Transverse colon (tissue), 4 donors: ENCODE results near the gene CDH13. TPM values are rescaled to one million over a fixed set of nuclear protein-coding genes. Genes with fewer than 3 reads are reported as not detected.

Experiments used
- DNase-seq: peaks from one replicate; pipeline ENCODE4 v3.0.0-alpha.2; 2019
- H3K27ac ChIP-seq, 4 donors: fragments of 200-600 bp; sonication (generic); 2 replicates each; pipeline ENCODE4 v1.5.1; 2016 to 2018; ENCODE audit warnings: inconsistent platforms in 4 of 4
- H3K27me3 ChIP-seq: fragments of 200-600 bp; sonication (generic); 2 replicates; pipeline ENCODE4 v1.5.1; 2017; ENCODE audit warnings: inconsistent platforms
- H3K36me3 ChIP-seq, 4 donors: fragments of 200-600 bp; sonication (generic); 2 replicates each; pipeline ENCODE4 v1.5.1; 2017 to 2019; ENCODE audit warnings: inconsistent platforms in 4 of 4
- H3K4me1 ChIP-seq, 4 donors: fragments of 200-600 bp; sonication (generic); 2 replicates each; pipeline ENCODE4 v1.5.1; 2017 to 2020; ENCODE audit warnings: inconsistent platforms in 4 of 4
- H3K4me3 ChIP-seq, 4 donors: fragments of 200-600 bp; sonication (generic); 1 replicate in 1 of 4; 2 replicates in 3 of 4; pipeline versions ENCODE4 v1.5.1 to v1.6.1; 2017 to 2019; ENCODE audit warnings: inconsistent platforms in 4 of 4
- H3K9me3 ChIP-seq, 2 donors: fragments of 200-600 bp; sonication (generic); 2 replicates each; pipeline ENCODE4 v1.5.1; 2017 to 2019; ENCODE audit warnings: inconsistent platforms in 2 of 2
- EP300 ChIP-seq: sonication (generic); formaldehyde crosslinking; IDR thresholded peaks from one replicate; pipeline ENCODE4 v1.6.1; 2017; ENCODE audit warnings: antibody characterized with exemption, low read depth
- POLR2A ChIP-seq: fragments of 450-650 bp; IDR thresholded peaks from one replicate; pipeline ENCODE4 v1.6.1; 2016; ENCODE audit warnings: antibody characterized with exemption, mild to moderate bottlenecking, moderate library complexity
- POLR2AphosphoS5 ChIP-seq, 3 donors: sonication (generic); formaldehyde crosslinking; IDR thresholded peaks; one replicate each; pipeline ENCODE4 v1.6.1; 2016; ENCODE audit warnings: antibody characterized with exemption in 3 of 3
- WGBS, 2 donors: methylation state at CpG; one replicate each; pipeline ENCODE4 v1.1.5; 2018; ENCODE audit warnings: low coverage in 1 of 2; 5-methylcytosine and 5-hydroxymethylcytosine counted together
- in situ Hi-C, 4 donors: fragments of 200-750 bp; cut with MboI; loops; one replicate each; pipeline versions ENCODE4 v1.15.0 to v1.15.1; 2017; ENCODE audit warnings: low sequenced_read_pairs in 3 of 4, low pct_ligation_motif_present in 1 of 4, low pct_unique_long_range_greater_than_20kb in 1 of 4
- intact Hi-C: fragments of 100-400 bp; cut with DNase I; formaldehyde crosslinking; loops from one replicate; pipeline ENCODE4 v1.15.1; 2023; ENCODE audit warnings: low total_unique reads
- total RNA-seq, 4 donors: library from RNA; depleted of rRNA; stranded (reverse); fragments of >200 nt; gene quantifications; one replicate each; pipeline ENCODE4 v1.1.0, GENCODE V29; 2016
- TF ChIP-seq, protein P1 (sequence below), 5 experiments: fragments of 200-600 bp in 3 of 5; fragments of 450-650 bp in 2 of 5; sonication (generic) in 3 of 5; IDR thresholded peaks; 1 replicate in 2 of 5; 2 replicates in 3 of 5; pipeline ENCODE4 v1.5.1; 2016 to 2017; ENCODE audit warnings: antibody characterized with exemption in 5 of 5, inconsistent platforms in 3 of 5, mild to moderate bottlenecking in 2 of 5, moderate library complexity in 1 of 5

The CDH13 gene
- total RNA-seq, 4 donors from 2014 or later: 3.8 to 28.1 (median 5.8) TPM

DNA sequence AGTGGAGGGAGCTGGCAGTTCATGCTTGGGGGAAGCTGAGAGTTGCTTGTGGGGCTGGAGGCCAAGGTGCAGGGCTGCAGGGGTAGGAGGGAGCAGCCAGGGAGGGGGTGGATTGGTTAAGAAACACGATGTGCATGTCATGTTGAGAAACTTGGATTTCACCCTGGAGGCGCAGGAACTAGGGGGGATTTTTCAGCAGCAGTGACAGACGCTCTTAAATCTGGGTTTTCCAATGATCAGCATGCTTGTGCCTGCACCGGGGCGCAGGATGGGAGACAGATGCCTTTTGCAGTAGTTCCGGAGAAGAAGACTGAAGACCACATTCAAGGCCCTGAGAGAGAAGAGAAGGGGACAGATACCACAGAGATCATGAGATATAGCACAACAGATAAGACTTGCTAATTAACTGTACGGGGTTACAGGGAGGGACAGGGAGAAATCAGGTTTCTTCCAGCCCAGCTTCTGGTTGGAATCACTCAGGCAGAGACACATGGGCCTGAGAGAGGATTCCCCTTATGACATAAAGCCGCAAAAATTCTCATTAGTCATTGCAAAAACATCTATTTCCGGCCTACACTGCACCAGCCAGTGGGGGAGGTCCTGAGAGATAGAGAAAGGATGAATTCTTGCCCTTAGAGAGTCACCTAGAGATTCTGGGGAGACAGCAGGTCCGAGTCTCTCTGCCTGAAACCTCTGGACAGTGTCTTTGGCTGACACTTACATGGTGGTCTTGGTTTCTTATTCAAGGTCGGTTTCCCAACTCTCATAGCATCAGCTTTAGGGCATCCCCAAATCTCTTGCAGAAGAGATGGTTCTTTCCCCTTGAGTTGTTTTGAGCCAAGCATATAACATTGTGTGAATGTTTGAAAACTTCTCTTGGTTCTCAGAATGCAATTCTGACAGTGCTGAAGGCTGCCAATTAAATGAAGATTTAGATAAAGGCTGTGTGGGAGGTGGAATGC lies 27.1 kb downstream of the CDH13 start:
- peak overlapping the region in 3 of 4 donors; percentile 5 to 54 (median 28) for H3K27ac ChIP-seq
- no peaks in the 10 kb centered on the region for H3K36me3 ChIP-seq
- no peak for DNase-seq
- no peaks in the 10 kb centered on the region for H3K27me3 ChIP-seq
- no peak overlapping the region for H3K4me3 ChIP-seq
- 59 to 63% methylated on average over 3 to 11 of the region's 11 CpGs for WGBS, 2 donors
- TF ChIP-seq POLR2AphosphoS5 (IDR thresholded peaks at IDR 0.05) (no peak), POLR2A (no peak), EP300 (no peak)
- TF ChIP-seq, protein P1, sequence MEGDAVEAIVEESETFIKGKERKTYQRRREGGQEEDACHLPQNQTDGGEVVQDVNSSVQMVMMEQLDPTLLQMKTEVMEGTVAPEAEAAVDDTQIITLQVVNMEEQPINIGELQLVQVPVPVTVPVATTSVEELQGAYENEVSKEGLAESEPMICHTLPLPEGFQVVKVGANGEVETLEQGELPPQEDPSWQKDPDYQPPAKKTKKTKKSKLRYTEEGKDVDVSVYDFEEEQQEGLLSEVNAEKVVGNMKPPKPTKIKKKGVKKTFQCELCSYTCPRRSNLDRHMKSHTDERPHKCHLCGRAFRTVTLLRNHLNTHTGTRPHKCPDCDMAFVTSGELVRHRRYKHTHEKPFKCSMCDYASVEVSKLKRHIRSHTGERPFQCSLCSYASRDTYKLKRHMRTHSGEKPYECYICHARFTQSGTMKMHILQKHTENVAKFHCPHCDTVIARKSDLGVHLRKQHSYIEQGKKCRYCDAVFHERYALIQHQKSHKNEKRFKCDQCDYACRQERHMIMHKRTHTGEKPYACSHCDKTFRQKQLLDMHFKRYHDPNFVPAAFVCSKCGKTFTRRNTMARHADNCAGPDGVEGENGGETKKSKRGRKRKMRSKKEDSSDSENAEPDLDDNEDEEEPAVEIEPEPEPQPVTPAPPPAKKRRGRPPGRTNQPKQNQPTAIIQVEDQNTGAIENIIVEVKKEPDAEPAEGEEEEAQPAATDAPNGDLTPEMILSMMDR (IDR thresholded peaks at IDR 0.05): no peak
- peaks cover 0 to 26% (median 7%) of the 10 kb centered on the region in 4 donors for H3K4me1 ChIP-seq
- intact Hi-C loops (no loop called here), in situ Hi-C loops (no loop called here)
- no peaks in the 10 kb centered on the region for H3K9me3 ChIP-seq

DNA sequence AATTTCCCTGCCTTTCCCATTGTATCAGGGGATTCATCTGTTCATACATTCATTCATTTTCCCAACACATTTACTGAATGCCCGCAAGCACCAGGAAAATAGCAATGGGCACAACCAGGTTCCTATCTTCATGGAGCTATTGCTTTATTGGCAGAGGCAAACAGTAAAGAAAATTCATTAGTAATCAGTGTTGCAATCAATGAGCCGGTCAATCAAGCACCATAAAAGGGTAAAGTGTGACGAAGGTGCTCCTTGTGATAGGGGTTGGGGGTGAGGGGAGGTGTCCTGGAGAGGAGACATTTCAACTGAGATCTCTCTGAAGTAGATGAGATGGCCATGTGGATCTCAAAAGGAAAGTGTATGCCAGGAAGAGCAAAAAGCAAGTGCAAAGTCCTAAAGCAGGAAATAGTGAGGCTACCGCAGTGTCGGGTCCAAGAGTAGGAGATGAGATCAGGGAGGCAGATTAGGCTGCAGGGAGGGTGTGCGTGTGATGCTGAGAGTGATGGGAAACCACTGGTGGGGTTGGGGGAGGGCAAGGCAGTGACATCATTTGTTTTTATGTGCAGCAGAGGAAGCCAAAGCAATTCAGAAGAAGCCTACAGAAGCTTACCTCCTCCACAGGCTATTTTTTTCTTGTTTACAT lies 28.4 kb downstream of the CDH13 start:
- Histone ChIP-seq H3K4me3 (no peak overlapping the region), H3K36me3 (no peaks in the 10 kb centered on the region), H3K9me3 (no peaks in the 10 kb centered on the region), H3K27ac (peak overlapping the region; percentile 2 to 54 (median 30)), H3K4me1 (peaks cover 0 to 26% (median 7%) of the 10 kb centered on the region in 4 donors), H3K27me3 (no peaks in the 10 kb centered on the region)
- in situ Hi-C loops: no loop called here
- 15 to 62% methylated on average over 5 to 6 of the region's 6 CpGs for WGBS, 2 donors
- TF ChIP-seq, protein P1 (IDR thresholded peaks at IDR 0.05): no peak
- TF ChIP-seq POLR2A: no peak
- TF ChIP-seq EP300: no peak
- TF ChIP-seq POLR2AphosphoS5 (IDR thresholded peaks at IDR 0.05): no peak
- intact Hi-C loops: no loop called here
- peak; percentile 45 for DNase-seq

DNA sequence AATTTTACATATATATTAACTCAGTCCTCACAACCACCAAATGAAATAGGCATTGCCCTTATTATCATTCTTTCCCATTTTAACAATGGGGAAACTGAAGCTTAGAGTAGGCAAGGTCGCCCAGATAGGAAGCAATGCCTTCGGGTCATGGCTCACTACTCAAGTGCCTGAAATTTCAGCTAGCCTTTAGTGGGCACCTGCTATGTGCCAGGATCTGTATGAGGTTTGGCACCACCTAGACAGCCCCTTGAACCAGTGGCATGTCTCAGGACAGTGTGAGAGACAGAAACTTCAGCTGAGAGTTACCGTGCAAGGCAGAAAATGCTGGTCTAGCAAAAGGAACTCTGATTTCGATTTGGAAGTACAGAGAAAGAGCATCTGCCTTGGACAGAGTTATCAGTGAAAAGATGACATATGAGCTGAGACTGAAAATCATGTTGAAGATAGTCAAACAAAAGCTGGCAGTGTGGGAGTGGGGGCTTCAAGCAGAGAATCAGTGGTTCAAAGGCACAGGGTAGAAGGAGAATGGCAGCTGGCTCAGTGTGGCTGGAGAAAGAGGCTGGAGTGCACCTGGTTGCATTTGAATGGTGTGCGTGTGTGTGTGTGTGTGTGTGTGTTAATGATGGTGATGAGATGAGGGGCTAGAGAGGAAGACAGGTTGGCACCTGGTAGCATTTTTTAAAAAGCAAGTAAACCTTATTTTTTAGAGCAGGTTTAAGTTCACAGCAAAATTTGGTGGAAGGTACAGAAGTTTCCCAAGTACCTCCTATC lies 29.1 kb downstream of the CDH13 start:
- Histone ChIP-seq H3K4me3 (no peak overlapping the region), H3K36me3 (no peaks in the 10 kb centered on the region), H3K4me1 (peaks cover 0 to 26% (median 7%) of the 10 kb centered on the region in 4 donors), H3K9me3 (no peaks in the 10 kb centered on the region), H3K27me3 (no peaks in the 10 kb centered on the region), H3K27ac (peak overlapping the region in 3 of 4 donors; percentile 17 to 46 (median 29))
- no peak for DNase-seq
- in situ Hi-C loops (no loop called here), intact Hi-C loops (no loop called here)
- no peak for TF ChIP-seq POLR2AphosphoS5 (IDR thresholded peaks at IDR 0.05)
- TF ChIP-seq, protein P1 (IDR thresholded peaks at IDR 0.05): no peak
- TF ChIP-seq EP300: no peak
- no peak for TF ChIP-seq POLR2A
- WGBS, 2 donors: 84 to 89% methylated on average over 5 of the region's 5 CpGs

DNA sequence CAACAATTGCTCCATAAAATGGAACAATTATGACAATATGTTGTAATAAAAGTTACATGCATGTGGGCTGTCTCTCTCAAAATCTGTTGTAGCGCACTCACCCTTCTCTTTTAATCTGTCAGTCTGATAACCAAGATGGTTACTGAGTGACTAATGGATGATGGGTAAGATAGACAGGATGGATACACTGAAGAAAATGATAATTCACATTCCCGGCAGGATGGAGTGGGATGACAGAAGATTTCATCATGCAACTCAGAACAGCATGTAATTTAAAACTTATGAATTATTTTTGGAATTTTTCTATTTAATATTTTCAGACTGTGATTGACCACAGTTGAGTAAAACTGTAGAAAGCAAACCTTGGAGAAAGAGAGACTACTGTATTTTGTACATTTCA lies 30.5 kb downstream of the CDH13 start:
- no peaks in the 10 kb centered on the region for H3K9me3 ChIP-seq
- 86 to 91% methylated on average over 2 of the region's 2 CpGs for WGBS, 2 donors
- H3K36me3 ChIP-seq: no peaks in the 10 kb centered on the region
- no peak for TF ChIP-seq POLR2AphosphoS5 (IDR thresholded peaks at IDR 0.05)
- TF ChIP-seq, protein P1 (IDR thresholded peaks at IDR 0.05): no peak
- TF ChIP-seq EP300: no peak
- TF ChIP-seq POLR2A: no peak
- no peak overlapping the region for H3K4me3 ChIP-seq
- in situ Hi-C loops (no loop called here), intact Hi-C loops (no loop called here)
- no peak for DNase-seq
- H3K27ac ChIP-seq: no peak overlapping the region
- H3K4me1 ChIP-seq: peaks cover 0 to 18% (median 7%) of the 10 kb centered on the region in 4 donors
- no peaks in the 10 kb centered on the region for H3K27me3 ChIP-seq
